ENCODE results near the gene RPL37.

DNA sequence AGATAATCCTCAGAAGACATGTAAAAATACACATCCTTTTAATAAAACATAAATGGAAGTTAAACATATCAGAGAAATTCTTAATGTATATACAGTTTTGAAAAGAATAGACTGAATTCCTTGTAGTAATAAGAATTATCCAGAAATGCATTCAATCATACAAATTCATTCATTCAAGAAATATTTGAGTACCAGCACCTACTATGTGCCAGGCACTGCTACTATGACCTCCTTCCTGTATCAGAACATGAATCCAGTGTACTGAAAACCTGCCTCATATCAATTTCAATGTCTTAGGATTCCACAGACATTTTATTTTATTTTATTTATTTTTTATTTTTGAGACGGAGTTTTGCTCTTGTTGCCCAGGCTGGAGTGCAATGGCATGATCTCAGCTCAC, 50.1 kb downstream of the RPL37 start:
- TF ChIP-seq CTCF (IDR thresholded peaks at IDR 0.05) = no peak
- TF ChIP-seq POLR2A (IDR thresholded peaks at IDR 0.05; ENCODE audit: low read depth) = no peak
